Fibroblast of skin of right biceps (primary cell): Measurements from ENCODE around the gene B4GALT4.

ENCODE experiments used
- DNase-seq: peaks from one replicate; pipeline ENCODE4 v3.0.0-alpha.2; 2013

Gene B4GALT4

GRCh38 chr3:119236756-119237155 is 3.9 kb downstream of the B4GALT4 start:
- no peak for DNase-seq

- peak; percentile 86 for DNase-seq
Measured at GRCh38 chr3:119235151-119235550, 5.5 kb downstream of the B4GALT4 start.

- DNase-seq: no peak
Measured at GRCh38 chr3:119234610-119235009, 6.1 kb downstream of the B4GALT4 start.

- no peak for DNase-seq
Measured at GRCh38 chr3:119230745-119231144, 9.9 kb downstream of the B4GALT4 start.

- DNase-seq: no peak
Measured at GRCh38 chr3:119230071-119230470, 10.6 kb downstream of the B4GALT4 start.

- no peak for DNase-seq
Measured at GRCh38 chr3:119229190-119229589, 11.5 kb downstream of the B4GALT4 start.

- DNase-seq: no peak
Measured at GRCh38 chr3:119228373-119229145, 12.1 kb downstream of the B4GALT4 start.

- DNase-seq: no peak
Measured at GRCh38 chr3:119227070-119227850, 13.4 kb downstream of the B4GALT4 start.

- DNase-seq: no peak
Measured at GRCh38 chr3:119225121-119225520, 15.6 kb downstream of the B4GALT4 start.

- DNase-seq: no peak
Measured at GRCh38 chr3:119223511-119223910, 17.2 kb downstream of the B4GALT4 start.

GRCh38 chr3:119222391-119222790 is 18.3 kb downstream of the B4GALT4 start:
- no peak for DNase-seq

GRCh38 chr3:119221779-119222320 is 18.8 kb downstream of the B4GALT4 start:
- peak; percentile 38 for DNase-seq

- no peak for DNase-seq
Measured at GRCh38 chr3:119220970-119221667, 19.6 kb downstream of the B4GALT4 start.

GRCh38 chr3:119220198-119220597 is 20.5 kb downstream of the B4GALT4 start:
- no peak for DNase-seq

- no peak for DNase-seq
Measured at GRCh38 chr3:119219069-119219468, 21.6 kb downstream of the B4GALT4 start.

GRCh38 chr3:119211803-119212202 is 28.9 kb downstream of the B4GALT4 start:
- DNase-seq: no peak

- no peak for DNase-seq
Measured at GRCh38 chr3:119211193-119211592, 29.5 kb downstream of the B4GALT4 start.

GRCh38 chr3:119207512-119207875 is 33.2 kb downstream of the B4GALT4 start:
- DNase-seq: no peak

GRCh38 chr3:119206611-119207511 is 33.8 kb downstream of the B4GALT4 start:
- no peak for DNase-seq

- DNase-seq: no peak
Measured at GRCh38 chr3:119205685-119206084, 35.0 kb downstream of the B4GALT4 start.

GRCh38 chr3:119205209-119205608 is 35.5 kb downstream of the B4GALT4 start:
- DNase-seq: no peak

GRCh38 chr3:119195911-119196310 is 44.8 kb downstream of the B4GALT4 start:
- peak; percentile 58 for DNase-seq
